H1 (cell line): Measurements from ENCODE around the gene NPHP4. TPM values are rescaled to one million over a fixed set of nuclear protein-coding genes. Genes with fewer than 3 reads are reported as not detected.

ENCODE experiments used
- CTCF ChIA-PET: fragments of 300-600 bp; sonication (Branson Sonifier 250); formaldehyde crosslinking; loops from one replicate; lab custom pipeline; 2021; ENCODE audit not compliant: partially characterized antibody; lab: Charles Lee
- POLR2A ChIA-PET: fragments of 300-600 bp; sonication (Branson Sonifier 250); formaldehyde crosslinking; loops from one replicate; lab custom pipeline; 2021; ENCODE audit warnings: inconsistent platforms; ENCODE audit not compliant: partially characterized antibody; lab: Charles Lee
- DNase-seq, 2 experiments: peaks; one replicate each; pipeline versions ENCODE4 v3.0.0 to v3.0.0-alpha.2; 2010 to 2022; ENCODE audit warnings: low spot score in 2 of 2, low read depth in 1 of 2, mixed read lengths in 1 of 2
- FAIRE-seq: peaks from 2 replicates; lab custom pipeline; 2011; peaks lifted over from hg19 to GRCh38; lab: Jason Lieb, UNC
- H2AFZ ChIP-seq: 2 replicates; pipeline ENCODE4 v1.8.1; 2012; ENCODE audit warnings: low read length, inconsistent platforms
- H2AK5ac ChIP-seq: 2 replicates; pipeline ENCODE4 v1.6.1; 2013; ENCODE audit warnings: low read depth, low read length
- H2BK120ac ChIP-seq: replicated peaks from 2 replicates; pipeline ENCODE3; 2013; ENCODE audit warnings: low read depth, low read length, inconsistent platforms
- H2BK12ac ChIP-seq: 2 replicates; pipeline ENCODE4 v1.6.1; 2013; ENCODE audit warnings: low read depth, low read length
- H2BK15ac ChIP-seq: 2 replicates; pipeline ENCODE4 v1.6.1; 2013; ENCODE audit warnings: low read length
- H2BK20ac ChIP-seq: 2 replicates; pipeline ENCODE4 v1.6.1; 2013; ENCODE audit warnings: low read length
- H2BK5ac ChIP-seq: 2 replicates; pipeline ENCODE4 v1.6.1; 2013; ENCODE audit warnings: low read depth, low read length
- H3K14ac ChIP-seq: 2 replicates; pipeline ENCODE4 v1.6.1; 2013; ENCODE audit warnings: inconsistent platforms; ENCODE audit not compliant: insufficient read length
- H3K18ac ChIP-seq: 2 replicates; pipeline ENCODE4 v1.6.1; 2013; ENCODE audit warnings: low read length; ENCODE audit errors: extremely low read depth
- H3K23ac ChIP-seq: 2 replicates; pipeline ENCODE4 v1.6.1; 2013; ENCODE audit warnings: inconsistent platforms; ENCODE audit not compliant: insufficient read length
- H3K23me2 ChIP-seq: 2 replicates; pipeline ENCODE4 v1.6.1; 2013; ENCODE audit warnings: low read depth, low read length
- H3K27ac ChIP-seq: 2 replicates; pipeline ENCODE4 v1.6.1; 2011; ENCODE audit warnings: low read depth, low read length, inconsistent platforms
- H3K27me3 ChIP-seq, 4 experiments: replicated peaks in 1 of 4; 1 replicate in 1 of 4; 2 replicates in 3 of 4; pipeline versions ENCODE4 v1.6.1 to v1.8.1; 2011 to 2013; ENCODE audit warnings: low read length in 3 of 4, mild to moderate bottlenecking in 3 of 4, inconsistent platforms in 2 of 4, mixed read lengths in 2 of 4, moderate library complexity in 1 of 4; ENCODE audit not compliant: control insufficient read depth in 3 of 4, insufficient read depth in 3 of 4; ENCODE audit errors: extremely low read depth in 1 of 4
- H3K36me3 ChIP-seq, 4 experiments: 2 replicates each; pipeline versions ENCODE4 v1.6.1 to v1.8.1; 2011 to 2013; ENCODE audit warnings: mild to moderate bottlenecking in 4 of 4, low read length in 3 of 4, moderate library complexity in 2 of 4, control low read depth in 1 of 4, inconsistent platforms in 1 of 4; ENCODE audit not compliant: insufficient read depth in 4 of 4, control insufficient read depth in 2 of 4
- H3K4ac ChIP-seq: replicated peaks from 2 replicates; pipeline ENCODE3; 2013; ENCODE audit warnings: low read length, low read depth, mixed read lengths, inconsistent platforms; ENCODE audit not compliant: insufficient read length
- H3K4me1 ChIP-seq, 4 experiments: replicated peaks in 1 of 4; 1 replicate in 1 of 4; 2 replicates in 3 of 4; pipeline versions ENCODE4 v1.6.1 to v1.8.1; 2011 to 2013; ENCODE audit warnings: low read length in 3 of 4, inconsistent platforms in 2 of 4, mixed read lengths in 1 of 4; ENCODE audit not compliant: insufficient read depth in 4 of 4, control insufficient read depth in 3 of 4
- H3K4me2 ChIP-seq, 2 experiments: 2 replicates each; pipeline versions ENCODE4 v1.6.1 to v1.8.1; 2011 to 2013; ENCODE audit warnings: low read depth in 2 of 2, low read length in 2 of 2, control low read depth in 1 of 2, inconsistent platforms in 1 of 2, mild to moderate bottlenecking in 1 of 2; ENCODE audit not compliant: insufficient read depth in 1 of 2
- H3K4me3 ChIP-seq, 4 experiments: fragments of 200-600, 300-600 bp in 1 of 4; sonication (generic), shearing (Covaris generic), sonication (Bioruptor Twin) in 1 of 4; 2 replicates each; pipeline versions ENCODE4 v1.5.1 to v1.8.1; 2011 to 2016; ENCODE audit warnings: low read length in 4 of 4, low read depth in 3 of 4, control low read depth in 2 of 4, inconsistent platforms in 2 of 4, mild to moderate bottlenecking in 2 of 4, mixed read lengths in 1 of 4, moderate library complexity in 1 of 4; ENCODE audit not compliant: insufficient read depth in 2 of 4; ENCODE audit errors: extremely low read depth in 1 of 4
- H3K56ac ChIP-seq: replicated peaks from 2 replicates; pipeline ENCODE3; 2013; ENCODE audit warnings: low read depth, mild to moderate bottlenecking, mixed read lengths, low read length, inconsistent platforms; ENCODE audit not compliant: insufficient read length
- H3K79me1 ChIP-seq: 2 replicates; pipeline ENCODE4 v1.6.1; 2013; ENCODE audit warnings: low read depth, low read length, control low read depth
- H3K79me2 ChIP-seq, 2 experiments: 2 replicates each; pipeline versions ENCODE4 v1.6.1 to v1.8.1; 2012 to 2013; ENCODE audit warnings: low read length in 2 of 2, mild to moderate bottlenecking in 2 of 2, inconsistent platforms in 1 of 2; ENCODE audit not compliant: insufficient read depth in 2 of 2, control insufficient read depth in 1 of 2
- H3K9ac ChIP-seq, 4 experiments: replicated peaks in 1 of 4; 1 replicate in 1 of 4; 2 replicates in 3 of 4; pipeline versions ENCODE4 v1.6.1 to v1.8.1; 2011 to 2013; ENCODE audit warnings: low read depth in 3 of 4, low read length in 3 of 4, control low read depth in 2 of 4, mild to moderate bottlenecking in 2 of 4, moderate library complexity in 2 of 4, inconsistent platforms in 1 of 4; ENCODE audit errors: extremely low read depth in 1 of 4
- H3K9me3 ChIP-seq, 2 experiments: 2 replicates each; pipeline versions ENCODE4 v1.6.1 to v1.8.1; 2012 to 2013; ENCODE audit warnings: mild to moderate bottlenecking in 2 of 2, moderate library complexity in 2 of 2, control low read depth in 1 of 2, inconsistent platforms in 1 of 2, low read depth in 1 of 2, low read length in 1 of 2, mixed read lengths in 1 of 2; ENCODE audit not compliant: insufficient read depth in 2 of 2
- H4K20me1 ChIP-seq, 2 experiments: replicated peaks in 1 of 2; 2 replicates each; pipeline versions ENCODE3 to v1.8.1; 2011 to 2013; ENCODE audit warnings: inconsistent platforms in 2 of 2, low read length in 2 of 2, mild to moderate bottlenecking in 1 of 2; ENCODE audit not compliant: insufficient read depth in 2 of 2, control insufficient read depth in 1 of 2
- H4K5ac ChIP-seq: 2 replicates; pipeline ENCODE4 v1.6.1; 2013; ENCODE audit warnings: low read length, low read depth, mixed read lengths, inconsistent platforms; ENCODE audit not compliant: insufficient read length
- H4K8ac ChIP-seq: 2 replicates; pipeline ENCODE4 v1.8.0; 2013; ENCODE audit warnings: mild to moderate bottlenecking, moderate library complexity, low read length, inconsistent platforms; ENCODE audit not compliant: insufficient read depth; ENCODE audit errors: extremely low read depth
- H4K91ac ChIP-seq: replicated peaks from 2 replicates; pipeline ENCODE3; 2013; ENCODE audit warnings: low read length, mixed read lengths, inconsistent platforms; ENCODE audit not compliant: insufficient read length
- BCL11A ChIP-seq, 2 experiments: IDR thresholded peaks; one replicate each; pipeline ENCODE4 v1.6.1; 2011; ENCODE audit warnings: low read depth in 2 of 2, low read length in 2 of 2, mild to moderate bottlenecking in 2 of 2
- CBX5 ChIP-seq: fragments of 300-800, 300-1000 bp; sonication (generic); IDR thresholded peaks from 2 replicates; pipeline ENCODE4 v1.7.1; 2016; ENCODE audit warnings: antibody characterized with exemption, low read length, low read depth
- CHD2 ChIP-seq: IDR thresholded peaks from 2 replicates; pipeline ENCODE4 v1.6.1; 2012; ENCODE audit warnings: low read length, improper control_type of control experiment
- HDAC2 ChIP-seq, 2 experiments: fragments of 300-600 bp in 1 of 2; sonication (generic) in 1 of 2; IDR thresholded peaks; 2 replicates each; pipeline ENCODE4 v1.6.1; 2011 to 2012; ENCODE audit warnings: low read depth in 2 of 2, low read length in 2 of 2, mild to moderate bottlenecking in 2 of 2, moderate library complexity in 2 of 2, borderline replicate concordance in 1 of 2, inconsistent platforms in 1 of 2
- HDAC6 ChIP-seq: IDR thresholded peaks from one replicate; pipeline ENCODE4 v1.7.1; 2012; ENCODE audit warnings: low read depth, mild to moderate bottlenecking, inconsistent platforms, low read length, moderate library complexity
- JUND ChIP-seq: IDR thresholded peaks from 2 replicates; pipeline ENCODE4 v1.6.1; 2011; ENCODE audit warnings: mild to moderate bottlenecking, improper control_type of control experiment, low read length
- KDM1A ChIP-seq: fragments of 200-600, 300-600 bp; sonication (generic); IDR thresholded peaks from 2 replicates; pipeline ENCODE4 v1.7.1; 2016; ENCODE audit warnings: mild to moderate bottlenecking, low read length, borderline replicate concordance
- MAFK ChIP-seq: IDR thresholded peaks from 2 replicates; pipeline ENCODE4 v1.6.1; 2012; ENCODE audit warnings: low read depth, mild to moderate bottlenecking, improper control_type of control experiment, low read length
- NANOG ChIP-seq: IDR thresholded peaks from 2 replicates; pipeline ENCODE4 v1.6.1; 2011; ENCODE audit warnings: low read length, low read depth, mild to moderate bottlenecking, inconsistent platforms; ENCODE audit not compliant: insufficient read depth, poor library complexity, severe bottlenecking
- SIN3A ChIP-seq, 2 experiments: IDR thresholded peaks in 1 of 2; conservative IDR thresholded peaks in 1 of 2; 2 replicates each; pipeline ENCODE4 v1.6.1; 2011 to 2012; ENCODE audit warnings: low read length in 2 of 2, improper control_type of control experiment in 1 of 2, low read depth in 1 of 2, mild to moderate bottlenecking in 1 of 2
- WGBS, 2 experiments: shearing (Covaris generic) in 1 of 2; methylation state at CpG; one replicate each; pipeline versions ENCODE4 v1.1.6 to v1.1.7; 2013 to 2015; ENCODE audit warnings: low lambda C conversion rate in 2 of 2, mixed read lengths in 2 of 2, inconsistent platforms in 1 of 2, low coverage in 1 of 2, missing lambda C conversion rate in 1 of 2; ENCODE audit not compliant: insufficient replicate concordance in 2 of 2, insufficient coverage in 1 of 2, insufficient read length in 1 of 2; ENCODE audit errors: extremely low coverage in 1 of 2, missing lambda C conversion rate in 1 of 2; 5-methylcytosine and 5-hydroxymethylcytosine counted together
- polyA plus RNA-seq, 7 experiments: library from polyadenylated mRNA; depleted of rRNA in 3 of 7; stranded (reverse) in 5 of 7; unstranded in 2 of 7; fragments of >200 nt in 5 of 7; fragments of 200-250 nt in 2 of 7; gene quantifications; 1 replicate in 5 of 7; 2 replicates in 1 of 7; 4 replicates in 1 of 7; pipeline versions ENCODE4 v1.2.1 to v1.2.3, GENCODE V29; 2011 to 2013; ENCODE audit warnings: missing spikeins in 2 of 7, mixed read lengths in 2 of 7
- total RNA-seq: library from RNA; stranded (reverse); fragmentation: NEBNext Ultra II Directional; extraction: Animal tissue kit (Norgen Biotek cat#: 25700); gene quantifications from 2 replicates; pipeline ENCODE4 v1.2.1, GENCODE V29; 2021
- TF ChIP-seq, protein P1 (sequence below): IDR thresholded peaks from 2 replicates; pipeline ENCODE4 v1.6.1; 2012; ENCODE audit warnings: inconsistent platforms

NPHP4 gene
- total and polyA plus RNA-seq, 2 of the 8 experiments (the other 6 are each of a cell fraction or from before 2014, with no cell fraction given), result 5.8 to 14.0 TPM

DNA sequence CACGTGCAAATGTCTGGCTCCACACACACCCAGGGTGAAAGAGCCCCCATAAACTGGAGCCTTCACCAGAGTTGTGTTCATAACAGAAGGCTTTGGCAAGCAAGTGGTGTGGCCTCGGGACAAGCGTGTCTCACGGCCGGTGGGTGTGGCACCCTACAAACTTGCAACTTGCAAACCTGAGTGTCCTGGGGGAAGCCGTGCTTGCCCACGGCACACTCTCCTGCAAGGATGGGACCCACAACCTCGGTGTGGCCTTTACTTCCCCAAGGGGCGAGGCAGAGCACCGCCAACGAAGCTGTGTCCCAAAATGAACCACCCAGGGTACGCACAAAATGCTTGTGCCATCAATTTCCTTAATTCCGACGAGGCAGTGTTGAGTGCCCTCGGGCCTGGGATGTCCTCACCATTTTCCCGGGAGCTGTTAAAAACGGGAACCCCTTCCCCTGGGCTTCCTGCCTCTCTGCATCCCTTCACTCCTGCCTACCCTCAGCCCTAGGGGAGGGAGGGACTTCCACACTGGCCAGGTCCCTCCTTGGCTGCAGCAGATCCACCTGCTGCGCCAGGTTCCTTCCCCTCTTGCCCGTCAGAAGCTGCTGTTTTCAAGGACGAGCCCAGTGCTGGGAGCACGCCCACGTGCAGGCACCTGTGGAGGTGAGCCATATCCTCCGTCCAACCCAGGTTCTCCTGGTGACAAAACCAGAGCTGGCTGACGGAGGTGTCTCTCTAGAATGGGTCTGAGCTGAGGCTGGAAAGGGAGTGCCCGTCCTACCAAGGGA, 111.4 kb downstream of the NPHP4 start:
- no peaks in the 10 kb centered on the region for H3K79me1 ChIP-seq
- no peak overlapping the region for H3K23ac ChIP-seq
- H3K4ac ChIP-seq, result no peak overlapping the region
- H2BK20ac ChIP-seq, result no peak overlapping the region
- no peak overlapping the region for H4K91ac ChIP-seq
- no peak overlapping the region for H2AFZ ChIP-seq
- H3K4me1 ChIP-seq, result no peaks in the 10 kb centered on the region; a peak in 1 of 7 replicates
- FAIRE-seq (no peak), DNase-seq (no peak)
- H4K5ac ChIP-seq, result no peak overlapping the region
- no peak overlapping the region for H2BK12ac ChIP-seq
- no peak overlapping the region for H3K56ac ChIP-seq
- H3K4me2 ChIP-seq, result no peak overlapping the region
- POLR2A ChIA-PET, result interaction anchor here (0.8 kb wide), 1 partner anchor 8 kb away, joined by 3 read pairs; no protein-coding TSS in a partner anchor
- H3K27ac ChIP-seq, result no peak overlapping the region
- peaks cover 2% of the 10 kb centered on the region; the same call in 1 of the 2 replicates for H3K23me2 ChIP-seq
- H3K9me3 ChIP-seq, result peaks cover 7 to 9% of the 10 kb centered on the region in 2 experiments; a peak in 1 of 4 replicates
- no peak overlapping the region for H3K9ac ChIP-seq
- no peak overlapping the region for H3K14ac ChIP-seq
- H2BK5ac ChIP-seq, result no peak overlapping the region
- peaks cover 0 to 9% (median 0%) of the 10 kb centered on the region in 4 experiments; a peak in 3 of 8 replicates for H3K36me3 ChIP-seq
- H3K79me2 ChIP-seq, result no peaks in the 10 kb centered on the region
- no peaks in the 10 kb centered on the region for H4K20me1 ChIP-seq
- no peak overlapping the region for H3K4me3 ChIP-seq
- H2BK15ac ChIP-seq, result no peak overlapping the region
- H3K18ac ChIP-seq, result no peak overlapping the region
- no peaks in the 10 kb centered on the region for H3K27me3 ChIP-seq
- CTCF ChIA-PET, result interaction anchor here (0.8 to 10.2 kb wide), 6 partner anchors 13 to 371 kb away, joined by 3 to 58 read pairs (median 4); no protein-coding TSS in a partner anchor
- H2AK5ac ChIP-seq, result no peak overlapping the region
- H4K8ac ChIP-seq, result no peak overlapping the region; the same call in 1 of the 2 replicates
- no peak overlapping the region for H2BK120ac ChIP-seq
- WGBS, 2 experiments, result 92% methylated on average over 24 of the region's 25 CpGs; no CpG with 5 or more reads in 1 of the 2 experiments
- TF ChIP-seq HDAC6 (no peak), HDAC2 (IDR thresholded peaks at IDR 0.05; ENCODE audit: borderline replicate concordance in 1 of 2, low read depth in 2 of 2, low read length in 2 of 2) (no peak), SIN3A (conservative IDR thresholded peaks at IDR 0.05 in 1 of 2, IDR thresholded peaks at IDR 0.05 in 1 of 2; ENCODE audit: low read depth in 1 of 2, low read length in 2 of 2) (no peak), KDM1A (no peak), JUND (no peak), CHD2 (no peak), BCL11A (IDR thresholded peaks at IDR 0.05; ENCODE audit: low read depth in 2 of 2, low read length in 2 of 2) (no peak), NANOG (no peak), CBX5 (no peak), MAFK (no peak)
- TF ChIP-seq, protein P1, sequence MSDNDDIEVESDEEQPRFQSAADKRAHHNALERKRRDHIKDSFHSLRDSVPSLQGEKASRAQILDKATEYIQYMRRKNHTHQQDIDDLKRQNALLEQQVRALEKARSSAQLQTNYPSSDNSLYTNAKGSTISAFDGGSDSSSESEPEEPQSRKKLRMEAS, result no peak
